Measurements from ENCODE around the gene COL26A1.
A peak's percentile ranks its signal among the peaks of the same experiment; 100 is the strongest.

COL26A1 gene

GRCh38 chr7:101373812-101374614 is 11.3 kb downstream of the COL26A1 start:
- H3K27me3 ChIP-seq (ENCODE audit: insufficient read depth, low read length) = no peaks in the 10 kb centered on the region
- H3K4me3 ChIP-seq (ENCODE audit: low read length) = no peak overlapping the region
- no peaks in the 10 kb centered on the region for H3K9me3 ChIP-seq (ENCODE audit: insufficient read depth, low read depth, low read length)
- WGBS = 79% methylated on average over 19 of the region's 19 CpGs
- no peak overlapping the region for H3K9ac ChIP-seq (ENCODE audit: low read depth, low read length)
- H3K4me1 ChIP-seq (ENCODE audit: insufficient read depth, low read length) = peaks cover 10% of the 10 kb centered on the region
- peak overlapping the region; percentile 6; the same call in 1 of the 2 replicates for H3K27ac ChIP-seq (ENCODE audit: low read depth, low read length)
- H3K36me3 ChIP-seq (ENCODE audit: insufficient read depth, low read length) = peaks cover 11% of the 10 kb centered on the region; the same call in 1 of the 2 replicates

- WGBS = 98% methylated on average over 3 of the region's 3 CpGs
- Histone ChIP-seq H3K27me3 (ENCODE audit: insufficient read depth, low read length) (no peaks in the 10 kb centered on the region), H3K4me3 (ENCODE audit: low read length) (no peak overlapping the region), H3K4me1 (ENCODE audit: insufficient read depth, low read length) (peaks cover 13% of the 10 kb centered on the region), H3K27ac (ENCODE audit: low read depth, low read length) (no peak overlapping the region), H3K36me3 (ENCODE audit: insufficient read depth, low read length) (peaks cover 17% of the 10 kb centered on the region), H3K9me3 (ENCODE audit: insufficient read depth, low read depth, low read length) (no peaks in the 10 kb centered on the region), H3K9ac (ENCODE audit: low read depth, low read length) (no peak overlapping the region)
These were observed 12.3 kb downstream of the COL26A1 start for GRCh38 chr7:101374990-101375389.

- H3K27ac ChIP-seq (ENCODE audit: low read depth, low read length) = no peak overlapping the region; the same call in 1 of the 2 replicates
- H3K4me3 ChIP-seq (ENCODE audit: low read length) = no peak overlapping the region
- peaks cover 17% of the 10 kb centered on the region for H3K36me3 ChIP-seq (ENCODE audit: insufficient read depth, low read length)
- H3K27me3 ChIP-seq (ENCODE audit: insufficient read depth, low read length) = no peaks in the 10 kb centered on the region
- peaks cover 10% of the 10 kb centered on the region; the same call in 1 of the 2 replicates for H3K9me3 ChIP-seq (ENCODE audit: insufficient read depth, low read depth, low read length)
- peaks cover 13% of the 10 kb centered on the region for H3K4me1 ChIP-seq (ENCODE audit: insufficient read depth, low read length)
- H3K9ac ChIP-seq (ENCODE audit: low read depth, low read length) = no peak overlapping the region
- 89% methylated on average over 5 of the region's 5 CpGs for WGBS
These were observed 13.9 kb downstream of the COL26A1 start for GRCh38 chr7:101376601-101377000.

DNA sequence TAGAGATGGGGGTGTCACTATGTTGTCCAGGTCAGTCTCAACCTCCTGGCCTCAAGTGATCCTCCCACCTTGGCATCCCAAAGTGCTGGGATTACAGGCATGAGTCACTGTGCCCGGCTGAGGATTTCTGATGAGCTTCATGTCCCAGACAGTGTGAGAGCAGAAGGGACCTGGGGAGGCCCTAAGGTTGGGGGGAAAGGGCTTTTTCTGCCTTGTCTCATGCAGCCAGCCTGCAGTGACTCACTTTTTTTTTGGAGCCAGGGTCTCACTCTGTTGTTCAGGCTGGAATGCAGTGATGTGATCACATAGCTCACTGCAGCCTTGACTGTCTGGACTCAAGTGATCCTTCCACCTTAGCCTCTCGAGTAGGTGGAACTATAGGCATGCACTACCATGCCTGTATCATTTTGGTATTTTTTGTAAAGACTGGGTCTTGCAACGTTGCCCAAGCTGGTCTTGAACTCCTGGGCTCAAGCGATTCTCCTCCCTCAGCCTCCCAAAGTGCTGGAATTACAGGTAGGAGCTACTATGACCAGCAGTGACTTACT is 14.6 kb downstream of the COL26A1 start:
- Histone ChIP-seq H3K4me1 (ENCODE audit: insufficient read depth, low read length) (peaks cover 13% of the 10 kb centered on the region), H3K27me3 (ENCODE audit: insufficient read depth, low read length) (no peaks in the 10 kb centered on the region), H3K9ac (ENCODE audit: low read depth, low read length) (no peak overlapping the region), H3K9me3 (ENCODE audit: insufficient read depth, low read depth, low read length) (peaks cover 11% of the 10 kb centered on the region; the same call in 1 of the 2 replicates), H3K4me3 (ENCODE audit: low read length) (no peak overlapping the region), H3K36me3 (ENCODE audit: insufficient read depth, low read length) (peaks cover 17% of the 10 kb centered on the region), H3K27ac (ENCODE audit: low read depth, low read length) (no peak overlapping the region)
- WGBS = 95% methylated on average over 4 of the region's 4 CpGs

DNA sequence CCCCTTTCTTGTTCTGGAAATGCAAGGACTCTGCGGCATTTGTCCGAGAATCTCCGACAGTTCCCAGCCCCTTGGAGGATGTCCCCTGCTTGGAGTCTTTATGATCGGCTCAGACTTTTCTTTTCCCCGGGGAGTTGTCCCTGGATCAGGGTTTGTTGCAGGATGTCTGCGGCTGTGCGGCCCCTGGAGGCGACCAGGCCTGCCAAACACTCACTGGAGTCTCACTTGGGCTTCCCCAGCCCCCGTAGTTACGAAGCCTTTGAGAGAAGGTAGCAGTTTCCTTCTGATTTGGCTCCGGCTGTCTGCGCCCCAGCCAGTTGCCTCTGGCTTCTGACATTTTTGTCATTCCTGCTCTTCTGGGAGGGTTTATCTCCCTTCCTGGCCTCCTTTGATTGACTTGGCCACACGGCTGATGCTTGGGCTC is 16.1 kb downstream of the COL26A1 start:
- 51% methylated on average over 13 of the region's 13 CpGs for WGBS
- peaks cover 17% of the 10 kb centered on the region for H3K36me3 ChIP-seq (ENCODE audit: insufficient read depth, low read length)
- H3K27me3 ChIP-seq (ENCODE audit: insufficient read depth, low read length) = no peaks in the 10 kb centered on the region
- H3K27ac ChIP-seq (ENCODE audit: low read depth, low read length) = peak overlapping the region; percentile 83
- 0 out of 2 replicates have a peak overlapping the region, but pooled peaks have one; percentile 6 for H3K9ac ChIP-seq (ENCODE audit: low read depth, low read length)
- peaks cover 13% of the 10 kb centered on the region for H3K4me1 ChIP-seq (ENCODE audit: insufficient read depth, low read length)
- peaks cover 11% of the 10 kb centered on the region; the same call in 1 of the 2 replicates for H3K9me3 ChIP-seq (ENCODE audit: insufficient read depth, low read depth, low read length)
- H3K4me3 ChIP-seq (ENCODE audit: low read length) = no peak overlapping the region

DNA sequence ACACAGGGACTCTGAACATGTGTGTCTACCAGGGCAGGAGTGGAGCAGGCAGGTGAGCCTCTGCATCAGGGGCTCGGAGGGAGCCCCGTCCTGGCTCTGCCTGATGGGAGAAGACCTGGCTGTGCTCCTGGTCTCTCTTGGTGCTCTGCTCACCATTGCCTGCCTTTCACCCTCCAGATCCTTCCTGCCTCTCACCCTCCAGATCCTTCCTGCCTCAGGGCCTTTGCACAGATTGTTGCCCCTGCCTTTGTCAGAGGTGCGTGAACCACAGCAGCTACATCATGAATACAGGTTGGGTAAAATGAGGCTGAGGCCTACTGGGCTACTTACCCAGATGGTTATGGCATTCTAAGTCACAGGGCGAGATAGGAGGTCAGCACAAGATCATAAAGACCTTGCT is 16.6 kb downstream of the COL26A1 start:
- Histone ChIP-seq H3K4me3 (ENCODE audit: low read length) (no peak overlapping the region), H3K9ac (ENCODE audit: low read depth, low read length) (0 out of 2 replicates have a peak overlapping the region, but pooled peaks have one; percentile 6), H3K9me3 (ENCODE audit: insufficient read depth, low read depth, low read length) (peaks cover 11% of the 10 kb centered on the region; the same call in 1 of the 2 replicates), H3K27me3 (ENCODE audit: insufficient read depth, low read length) (no peaks in the 10 kb centered on the region), H3K4me1 (ENCODE audit: insufficient read depth, low read length) (peaks cover 12% of the 10 kb centered on the region), H3K27ac (ENCODE audit: low read depth, low read length) (peak overlapping the region; percentile 83), H3K36me3 (ENCODE audit: insufficient read depth, low read length) (peaks cover 15% of the 10 kb centered on the region)
- WGBS = 92% methylated on average over 4 of the region's 4 CpGs

DNA sequence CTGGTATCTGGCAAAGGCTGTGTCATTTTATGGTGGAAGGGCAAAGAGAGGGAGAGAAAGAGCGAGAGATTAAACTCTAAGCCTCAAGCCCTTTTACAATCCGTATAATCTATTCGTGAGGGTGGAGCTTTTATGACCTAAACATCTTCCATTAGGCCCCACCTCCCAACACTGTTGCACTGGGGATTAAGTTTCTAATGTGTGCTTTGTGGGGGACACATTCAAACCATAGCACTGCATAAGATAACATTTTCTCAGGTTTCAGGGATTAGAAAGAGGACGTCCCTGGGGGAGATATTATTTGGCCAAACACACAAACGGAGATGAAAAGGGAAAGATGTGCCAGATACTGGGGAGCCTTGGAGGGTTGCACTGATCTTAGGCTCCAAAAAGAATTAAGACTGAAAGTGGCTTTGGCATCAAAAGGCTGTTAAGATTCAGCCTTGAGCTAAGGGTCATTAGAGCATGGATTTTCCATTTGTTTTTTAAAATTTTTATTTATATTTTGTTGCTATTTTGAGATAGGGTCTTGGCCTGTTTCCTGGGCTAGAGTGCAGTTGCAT is 19.0 kb downstream of the COL26A1 start:
- H3K9ac ChIP-seq (ENCODE audit: low read depth, low read length) = no peak overlapping the region
- peaks cover 11% of the 10 kb centered on the region for H3K36me3 ChIP-seq (ENCODE audit: insufficient read depth, low read length)
- no peak overlapping the region for H3K4me3 ChIP-seq (ENCODE audit: low read length)
- WGBS = 73% methylated on average over 2 of the region's 5 CpGs
- H3K27ac ChIP-seq (ENCODE audit: low read depth, low read length) = no peak overlapping the region
- H3K27me3 ChIP-seq (ENCODE audit: insufficient read depth, low read length) = no peaks in the 10 kb centered on the region
- H3K4me1 ChIP-seq (ENCODE audit: insufficient read depth, low read length) = peaks cover 14% of the 10 kb centered on the region
- H3K9me3 ChIP-seq (ENCODE audit: insufficient read depth, low read depth, low read length) = peaks cover 11% of the 10 kb centered on the region; the same call in 1 of the 2 replicates

DNA sequence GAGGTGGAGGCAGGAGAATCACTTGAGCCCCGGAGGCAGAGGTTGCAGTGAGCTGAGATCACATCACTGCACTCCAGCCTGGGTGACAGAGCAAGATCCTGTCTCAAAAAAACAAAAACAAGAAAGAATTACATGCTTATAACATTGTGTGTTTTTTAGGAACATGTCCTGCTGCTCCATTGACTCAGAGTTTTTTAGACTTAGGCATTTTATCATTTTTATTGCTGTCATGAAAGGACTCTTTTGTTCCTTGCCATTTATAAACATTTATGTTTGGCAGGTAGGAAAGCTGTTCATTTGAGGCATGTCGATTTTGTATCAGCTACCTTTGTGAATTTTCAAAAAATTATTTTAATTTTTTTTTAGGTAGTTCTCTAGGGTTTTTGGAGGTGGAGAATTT is 20.3 kb downstream of the COL26A1 start:
- no peak overlapping the region for H3K4me3 ChIP-seq (ENCODE audit: low read length)
- no peaks in the 10 kb centered on the region for H3K27me3 ChIP-seq (ENCODE audit: insufficient read depth, low read length)
- no peak overlapping the region for H3K27ac ChIP-seq (ENCODE audit: low read depth, low read length)
- H3K36me3 ChIP-seq (ENCODE audit: insufficient read depth, low read length) = peaks cover 6% of the 10 kb centered on the region
- peaks cover 11% of the 10 kb centered on the region; the same call in 1 of the 2 replicates for H3K9me3 ChIP-seq (ENCODE audit: insufficient read depth, low read depth, low read length)
- WGBS = 95% methylated on average over 1 of the region's 2 CpGs
- peaks cover 18% of the 10 kb centered on the region for H3K4me1 ChIP-seq (ENCODE audit: insufficient read depth, low read length)
- H3K9ac ChIP-seq (ENCODE audit: low read depth, low read length) = no peak overlapping the region

- Histone ChIP-seq H3K9me3 (ENCODE audit: insufficient read depth, low read depth, low read length) (peaks cover 6% of the 10 kb centered on the region; the same call in 1 of the 2 replicates), H3K4me1 (ENCODE audit: insufficient read depth, low read length) (peaks cover 13% of the 10 kb centered on the region), H3K36me3 (ENCODE audit: insufficient read depth, low read length) (no peaks in the 10 kb centered on the region; the same call in 1 of the 2 replicates), H3K27me3 (ENCODE audit: insufficient read depth, low read length) (no peaks in the 10 kb centered on the region), H3K9ac (ENCODE audit: low read depth, low read length) (no peak overlapping the region), H3K4me3 (ENCODE audit: low read length) (no peak overlapping the region), H3K27ac (ENCODE audit: low read depth, low read length) (no peak overlapping the region)
- WGBS = 93% methylated on average over 8 of the region's 8 CpGs
These were observed 23.5 kb downstream of the COL26A1 start for GRCh38 chr7:101386177-101386557.

- Histone ChIP-seq H3K27me3 (ENCODE audit: insufficient read depth, low read length) (no peaks in the 10 kb centered on the region), H3K36me3 (ENCODE audit: insufficient read depth, low read length) (no peaks in the 10 kb centered on the region; the same call in 1 of the 2 replicates), H3K9ac (ENCODE audit: low read depth, low read length) (no peak overlapping the region), H3K4me1 (ENCODE audit: insufficient read depth, low read length) (peaks cover 15% of the 10 kb centered on the region), H3K27ac (ENCODE audit: low read depth, low read length) (0 out of 2 replicates have a peak overlapping the region, but pooled peaks have one; percentile 38), H3K4me3 (ENCODE audit: low read length) (no peak overlapping the region), H3K9me3 (ENCODE audit: insufficient read depth, low read depth, low read length) (peaks cover under 1% of the 10 kb centered on the region; the same call in 1 of the 2 replicates)
- WGBS = 69% methylated on average over 21 of the region's 21 CpGs
These were observed 24.0 kb downstream of the COL26A1 start for GRCh38 chr7:101386558-101387231.
